Activated CD4-positive, alpha-beta memory T cell treated with anti-CD3 and anti-CD28 coated beads for 36 hours (primary cell): ENCODE measurements around the gene MRGPRF. TPM values are rescaled to one million over a fixed set of nuclear protein-coding genes. Genes with fewer than 3 reads are reported as not detected.

Experiments
- CTCF ChIA-PET: fragments of 350-600 bp; sonication (Branson Sonifier 250); formaldehyde crosslinking; loops from one replicate; lab custom pipeline; 2021; ENCODE audit warnings: antibody characterized with exemption, inconsistent platforms; lab: Charles Lee
- POLR2A ChIA-PET: fragments of 350-600 bp; sonication (Branson Sonifier 250); formaldehyde crosslinking; loops from one replicate; lab custom pipeline; 2021; ENCODE audit warnings: antibody characterized with exemption; lab: Charles Lee
- DNase-seq: peaks from one replicate; pipeline ENCODE4 v3.0.0-alpha.2; 2020
- H3K27ac Mint-ChIP-seq: one replicate; pipeline ENCODE4 v1.8.0; 2021; ENCODE audit warnings: mixed read lengths
- H3K27me3 Mint-ChIP-seq: one replicate; pipeline ENCODE4 v1.8.0; 2021; ENCODE audit warnings: mixed read lengths
- H3K36me3 Mint-ChIP-seq: one replicate; pipeline ENCODE4 v1.8.0; 2021; ENCODE audit warnings: mixed read lengths
- H3K4me1 Mint-ChIP-seq: one replicate; pipeline ENCODE4 v1.8.0; 2021; ENCODE audit warnings: low read depth, mixed read lengths
- H3K4me3 Mint-ChIP-seq: one replicate; pipeline ENCODE4 v1.8.0; 2021; ENCODE audit warnings: mild to moderate bottlenecking, mixed read lengths
- H3K9me3 Mint-ChIP-seq: one replicate; pipeline ENCODE4 v1.8.0; 2021; ENCODE audit warnings: mixed read lengths
- intact Hi-C: fragments of 100-400 bp; cut with micrococcal nuclease; formaldehyde crosslinking; loops from one replicate; pipeline ENCODE4 v1.15.1; 2023
- total RNA-seq, 2 experiments: library from RNA; stranded (reverse); gene quantifications; one replicate each; pipeline ENCODE4 v1.2.3, GENCODE V29; 2021

The MRGPRF gene
- total RNA-seq = not detected

GRCh38 chr11:69013009-69013951, at the start of gene MRGPRF:
TSS of gene MRGPRF (minus strand) at chr11:69013246. CDS start at chr11:69009901, 3,345 bp downstream.
- intact Hi-C loops = no loop called here
- no peak within 1 kb of the TSS for H3K27ac Mint-ChIP-seq
- no peaks in the 10 kb centered on the region for H3K9me3 Mint-ChIP-seq
- H3K4me3 Mint-ChIP-seq = no peak within 1 kb of the TSS
- ChIA-PET CTCF (no interaction called here), POLR2A (no interaction called here)
- peaks cover 20% of the 10 kb centered on the region for H3K27me3 Mint-ChIP-seq
- H3K36me3 Mint-ChIP-seq = no peaks in the 10 kb centered on the region
- no peaks in the 10 kb centered on the region for H3K4me1 Mint-ChIP-seq
- no peak for DNase-seq

- ChIA-PET POLR2A (no interaction called here), CTCF (no interaction called here)
- Mint-ChIP-seq H3K9me3 (no peaks in the 10 kb centered on the region), H3K4me1 (no peaks in the 10 kb centered on the region), H3K27me3 (no peaks in the 10 kb centered on the region), H3K36me3 (no peaks in the 10 kb centered on the region), H3K27ac (no peak overlapping the region), H3K4me3 (no peak overlapping the region)
- no peak for DNase-seq
- intact Hi-C loops = no loop called here
Observed at GRCh38 chr11:69062169-69062855, 49.3 kb upstream of the MRGPRF start.

- no peaks in the 10 kb centered on the region for H3K27me3 Mint-ChIP-seq
- H3K9me3 Mint-ChIP-seq = no peaks in the 10 kb centered on the region
- no peaks in the 10 kb centered on the region for H3K36me3 Mint-ChIP-seq
- POLR2A ChIA-PET = no interaction called here
- no peak overlapping the region for H3K4me3 Mint-ChIP-seq
- CTCF ChIA-PET = no interaction called here
- H3K27ac Mint-ChIP-seq = no peak overlapping the region
- no peak for DNase-seq
- intact Hi-C loops = no loop called here
- no peaks in the 10 kb centered on the region for H3K4me1 Mint-ChIP-seq
Observed at GRCh38 chr11:69061713-69062053, 48.6 kb upstream of the MRGPRF start.

- no peaks in the 10 kb centered on the region for H3K27me3 Mint-ChIP-seq
- CTCF ChIA-PET = no interaction called here
Observed at GRCh38 chr11:69060806-69061712, 48.0 kb upstream of the MRGPRF start.

GRCh38 chr11:69059985-69060384, 46.9 kb upstream of the MRGPRF start:
- Mint-ChIP-seq H3K27me3 (no peaks in the 10 kb centered on the region), H3K4me3 (no peak overlapping the region), H3K36me3 (peaks cover 4% of the 10 kb centered on the region), H3K27ac (no peak overlapping the region), H3K4me1 (peaks cover 8% of the 10 kb centered on the region), H3K9me3 (no peaks in the 10 kb centered on the region)
- intact Hi-C loops = no loop called here
- no peak for DNase-seq
- ChIA-PET POLR2A (interaction anchor here (1.7 kb wide), 1 partner anchor 11 kb away, joined by 5 read pairs; no protein-coding TSS in a partner anchor), CTCF (no interaction called here)

More at GRCh38 chr11:69060806-69061712, 48.0 kb upstream of the MRGPRF start:
- intact Hi-C loops = no loop called here
- H3K9me3 Mint-ChIP-seq = no peaks in the 10 kb centered on the region
- POLR2A ChIA-PET = no interaction called here
- no peak overlapping the region for H3K27ac Mint-ChIP-seq
- peaks cover 2% of the 10 kb centered on the region for H3K36me3 Mint-ChIP-seq
- peaks cover 3% of the 10 kb centered on the region for H3K4me1 Mint-ChIP-seq
- DNase-seq = no peak
- no peak overlapping the region for H3K4me3 Mint-ChIP-seq

GRCh38 chr11:69059429-69059828, 46.4 kb upstream of the MRGPRF start:
- no peaks in the 10 kb centered on the region for H3K27me3 Mint-ChIP-seq
- no peak overlapping the region for H3K4me3 Mint-ChIP-seq
- no peaks in the 10 kb centered on the region for H3K9me3 Mint-ChIP-seq
- intact Hi-C loops = no loop called here
- CTCF ChIA-PET = no interaction called here
- peaks cover 4% of the 10 kb centered on the region for H3K36me3 Mint-ChIP-seq
- POLR2A ChIA-PET = interaction anchor here (1.7 kb wide), 1 partner anchor 11 kb away, joined by 5 read pairs; no protein-coding TSS in a partner anchor
- peaks cover 8% of the 10 kb centered on the region for H3K4me1 Mint-ChIP-seq
- no peak overlapping the region for H3K27ac Mint-ChIP-seq
- no peak for DNase-seq

- Mint-ChIP-seq H3K4me1 (peaks cover 8% of the 10 kb centered on the region), H3K36me3 (peaks cover 4% of the 10 kb centered on the region), H3K27ac (no peak overlapping the region), H3K27me3 (no peaks in the 10 kb centered on the region), H3K4me3 (no peak overlapping the region), H3K9me3 (no peaks in the 10 kb centered on the region)
- DNase-seq = no peak
- CTCF ChIA-PET = no interaction called here
- POLR2A ChIA-PET = interaction anchor here (1.7 kb wide), 1 partner anchor 12 kb away, joined by 5 read pairs; no protein-coding TSS in a partner anchor
- intact Hi-C loops = no loop called here
Observed at GRCh38 chr11:69058511-69059270, 45.6 kb upstream of the MRGPRF start.

GRCh38 chr11:69057801-69058200, 44.8 kb upstream of the MRGPRF start:
- ChIA-PET CTCF (no interaction called here), POLR2A (no interaction called here)
- intact Hi-C loops = no loop called here
- Mint-ChIP-seq H3K4me3 (no peak overlapping the region), H3K9me3 (no peaks in the 10 kb centered on the region), H3K4me1 (peaks cover 8% of the 10 kb centered on the region), H3K36me3 (peaks cover 4% of the 10 kb centered on the region), H3K27ac (no peak overlapping the region), H3K27me3 (no peaks in the 10 kb centered on the region)
- DNase-seq = no peak

- peaks cover 8% of the 10 kb centered on the region for H3K4me1 Mint-ChIP-seq
- ChIA-PET POLR2A (no interaction called here), CTCF (no interaction called here)
- no peak overlapping the region for H3K4me3 Mint-ChIP-seq
- DNase-seq = no peak
- no peaks in the 10 kb centered on the region for H3K27me3 Mint-ChIP-seq
- H3K27ac Mint-ChIP-seq = no peak overlapping the region
- peaks cover 4% of the 10 kb centered on the region for H3K36me3 Mint-ChIP-seq
- no peaks in the 10 kb centered on the region for H3K9me3 Mint-ChIP-seq
- intact Hi-C loops = no loop called here
Observed at GRCh38 chr11:69057236-69057635, 44.2 kb upstream of the MRGPRF start.

GRCh38 chr11:69055598-69056516, 42.8 kb upstream of the MRGPRF start:
- intact Hi-C loops = no loop called here
- peak; percentile 43 for DNase-seq
- Mint-ChIP-seq H3K36me3 (peaks cover 4% of the 10 kb centered on the region), H3K4me1 (peaks cover 13% of the 10 kb centered on the region), H3K27me3 (no peaks in the 10 kb centered on the region), H3K9me3 (no peaks in the 10 kb centered on the region), H3K27ac (peak overlapping the region; percentile 5), H3K4me3 (no peak overlapping the region)
- ChIA-PET CTCF (interaction anchor here (0.6 kb wide), 1 partner anchor 846 kb away, joined by 4 read pairs; no protein-coding TSS in a partner anchor), POLR2A (no interaction called here)
